HAP-1 (cell line): Measurements from ENCODE around the gene AKT1.
A peak's percentile ranks its signal among the peaks of the same experiment; 100 is the strongest.

Source experiments
- DNase-seq, 2 experiments: peaks; one replicate each; pipeline ENCODE4 v3.0.0-alpha.2; 2016 to 2020; ENCODE audit warnings: low spot score in 2 of 2
- H3K27me3 ChIP-seq: fragments of 250-450 bp; sonication (Bioruptor Pico); 2 replicates; pipeline ENCODE4 v1.5.1; 2020; ENCODE audit warnings: low read depth, mild to moderate bottlenecking, moderate library complexity
- H3K36me3 ChIP-seq: fragments of 250-450 bp; sonication (Bioruptor Pico); replicated peaks from 2 replicates; pipeline ENCODE4 v1.5.1; 2020; ENCODE audit warnings: mild to moderate bottlenecking
- H3K4me1 ChIP-seq: fragments of 250-450 bp; sonication (Bioruptor Pico); 2 replicates; pipeline ENCODE4 v1.5.1; 2020; ENCODE audit warnings: mild to moderate bottlenecking
- H3K4me3 ChIP-seq: fragments of 250-450 bp; sonication (Bioruptor Pico); 2 replicates; pipeline ENCODE4 v1.5.1; 2020; ENCODE audit warnings: mild to moderate bottlenecking, moderate library complexity
- H3K9me3 ChIP-seq: fragments of 250-450 bp; sonication (Bioruptor Pico); 2 replicates; pipeline ENCODE4 v1.5.1; 2020; ENCODE audit warnings: mild to moderate bottlenecking, moderate library complexity
- in situ Hi-C: fragments of 300-500 bp; cut with MboI; formaldehyde crosslinking; loops from 3 replicates; pipeline ENCODE4 v1.14.3; 2020; ENCODE audit warnings: low sequenced_read_pairs, inconsistent platforms, mixed read lengths

AKT1 gene

GRCh38 chr14:104739546-104740516 is 55.7 kb downstream of the AKT1 start:
- H3K4me1 ChIP-seq: no peaks in the 10 kb centered on the region
- no peak overlapping the region for H3K4me3 ChIP-seq
- in situ Hi-C loops: no loop called here
- DNase-seq: no peak
- no peaks in the 10 kb centered on the region for H3K36me3 ChIP-seq
- no peaks in the 10 kb centered on the region for H3K9me3 ChIP-seq
- H3K27me3 ChIP-seq: no peaks in the 10 kb centered on the region

- no peak for DNase-seq
- H3K4me1 ChIP-seq: no peaks in the 10 kb centered on the region
- H3K4me3 ChIP-seq: no peak overlapping the region
- no peaks in the 10 kb centered on the region for H3K9me3 ChIP-seq
- H3K27me3 ChIP-seq: no peaks in the 10 kb centered on the region
- in situ Hi-C loops: no loop called here
- no peaks in the 10 kb centered on the region for H3K36me3 ChIP-seq
Measured at GRCh38 chr14:104739026-104739425, 56.5 kb downstream of the AKT1 start.

- H3K4me3 ChIP-seq: no peak overlapping the region
- H3K27me3 ChIP-seq: no peaks in the 10 kb centered on the region
- no peaks in the 10 kb centered on the region for H3K36me3 ChIP-seq
- DNase-seq: no peak
- in situ Hi-C loops: no loop called here
- no peaks in the 10 kb centered on the region for H3K9me3 ChIP-seq
- no peaks in the 10 kb centered on the region for H3K4me1 ChIP-seq
Measured at GRCh38 chr14:104738375-104739019, 57.1 kb downstream of the AKT1 start.

GRCh38 chr14:104735830-104736642 is 59.5 kb downstream of the AKT1 start:
- no peak for DNase-seq
- Histone ChIP-seq H3K4me3 (no peak overlapping the region), H3K36me3 (no peaks in the 10 kb centered on the region), H3K9me3 (no peaks in the 10 kb centered on the region), H3K4me1 (no peaks in the 10 kb centered on the region), H3K27me3 (no peaks in the 10 kb centered on the region)
- in situ Hi-C loops: no loop called here

GRCh38 chr14:104734991-104735779 is 60.4 kb downstream of the AKT1 start:
- no peaks in the 10 kb centered on the region for H3K9me3 ChIP-seq
- H3K4me1 ChIP-seq: no peaks in the 10 kb centered on the region
- no peaks in the 10 kb centered on the region for H3K36me3 ChIP-seq
- in situ Hi-C loops: no loop called here
- no peak for DNase-seq
- no peaks in the 10 kb centered on the region for H3K27me3 ChIP-seq
- no peak overlapping the region for H3K4me3 ChIP-seq

GRCh38 chr14:104734601-104734990 is 61.0 kb downstream of the AKT1 start:
- Histone ChIP-seq H3K36me3 (no peaks in the 10 kb centered on the region), H3K9me3 (no peaks in the 10 kb centered on the region), H3K27me3 (no peaks in the 10 kb centered on the region), H3K4me3 (no peak overlapping the region), H3K4me1 (no peaks in the 10 kb centered on the region)
- DNase-seq: no peak
- in situ Hi-C loops: no loop called here

GRCh38 chr14:104734051-104734587 is 61.4 kb downstream of the AKT1 start:
- in situ Hi-C loops: no loop called here
- Histone ChIP-seq H3K4me3 (no peak overlapping the region), H3K9me3 (no peaks in the 10 kb centered on the region), H3K36me3 (no peaks in the 10 kb centered on the region), H3K27me3 (no peaks in the 10 kb centered on the region), H3K4me1 (no peaks in the 10 kb centered on the region)
- DNase-seq: no peak

GRCh38 chr14:104732931-104733681 is 62.4 kb downstream of the AKT1 start:
- in situ Hi-C loops: no loop called here
- Histone ChIP-seq H3K9me3 (no peaks in the 10 kb centered on the region), H3K4me3 (no peak overlapping the region), H3K4me1 (no peaks in the 10 kb centered on the region), H3K36me3 (no peaks in the 10 kb centered on the region), H3K27me3 (no peaks in the 10 kb centered on the region)
- no peak for DNase-seq

GRCh38 chr14:104732355-104732804 is 63.2 kb downstream of the AKT1 start:
- Histone ChIP-seq H3K4me3 (no peak overlapping the region), H3K27me3 (peaks cover 3% of the 10 kb centered on the region; the same call in 1 of the 2 replicates), H3K9me3 (no peaks in the 10 kb centered on the region), H3K36me3 (no peaks in the 10 kb centered on the region), H3K4me1 (no peaks in the 10 kb centered on the region)
- in situ Hi-C loops: no loop called here
- no peak for DNase-seq

- DNase-seq: peak in 1 of 2 experiments; percentile 63
- H3K4me1 ChIP-seq: no peaks in the 10 kb centered on the region
- peaks cover 6% of the 10 kb centered on the region; the same call in 1 of the 2 replicates for H3K27me3 ChIP-seq
- no peaks in the 10 kb centered on the region for H3K36me3 ChIP-seq
- in situ Hi-C loops: no loop called here
- no peaks in the 10 kb centered on the region for H3K9me3 ChIP-seq
- H3K4me3 ChIP-seq: no peak overlapping the region
Measured at GRCh38 chr14:104731320-104732294, 63.9 kb downstream of the AKT1 start.

GRCh38 chr14:104730487-104730886 is 65.1 kb downstream of the AKT1 start:
- peaks cover 6% of the 10 kb centered on the region; the same call in 1 of the 2 replicates for H3K27me3 ChIP-seq
- H3K4me1 ChIP-seq: no peaks in the 10 kb centered on the region
- H3K36me3 ChIP-seq: no peaks in the 10 kb centered on the region
- DNase-seq: no peak
- H3K4me3 ChIP-seq: no peak overlapping the region
- H3K9me3 ChIP-seq: no peaks in the 10 kb centered on the region
- in situ Hi-C loops: no loop called here
